Stimulated activated CD4-positive, alpha-beta T cell treated with anti-CD3 and anti-CD28 coated beads, TNF-alpha, amount 100 ng/mL, for 1 hour (primary cell): ENCODE measurements around the gene TVP23C.
"Not testable (repeated sequence)": the region's sequence is repeated elsewhere in the genome, so short reads cannot be mapped to it uniquely, and the experiment has no call there.

Experiments
- DNase-seq, 3 donors: peaks; one replicate each; pipeline ENCODE4 v3.0.0-alpha.2; 2020; ENCODE audit warnings: low read depth in 3 of 3, low spot score in 1 of 3

TVP23C gene

GRCh38 chr17:15563375-15563857, at the start of gene TVP23C:
TVP23C (minus strand) TSS chr17:15563483; CDS start chr17:15563448, 35 bp downstream.
- peak; percentile 18 to 51 (median 23) for DNase-seq

- DNase-seq, result not testable (repeated sequence)
These were observed 29.7 kb upstream of the TVP23C start for GRCh38 chr17:15592960-15593359.

DNA sequence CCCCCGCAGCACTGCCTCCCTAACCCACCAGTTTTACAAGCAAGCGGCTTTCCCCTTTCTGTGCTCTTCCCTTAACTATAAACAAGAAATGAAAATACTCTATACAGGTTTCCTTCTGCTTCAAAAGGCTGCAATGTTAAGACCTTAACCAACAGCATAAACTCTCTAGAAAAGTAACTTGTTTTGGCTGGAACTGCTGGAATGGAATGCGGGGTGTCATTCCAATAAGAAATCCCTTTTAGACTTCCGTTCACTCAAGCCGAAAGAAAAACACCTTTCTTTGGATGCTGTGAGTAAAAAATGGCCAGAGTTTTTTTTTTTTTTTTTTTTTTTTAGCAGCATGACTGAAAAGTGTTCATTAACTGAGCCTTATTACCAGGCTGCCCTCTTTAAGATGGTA, 28.7 kb upstream of the TVP23C start:
- not testable (repeated sequence) for DNase-seq

- not testable (repeated sequence) for DNase-seq
These were observed 27.6 kb upstream of the TVP23C start for GRCh38 chr17:15590844-15591243.

DNA sequence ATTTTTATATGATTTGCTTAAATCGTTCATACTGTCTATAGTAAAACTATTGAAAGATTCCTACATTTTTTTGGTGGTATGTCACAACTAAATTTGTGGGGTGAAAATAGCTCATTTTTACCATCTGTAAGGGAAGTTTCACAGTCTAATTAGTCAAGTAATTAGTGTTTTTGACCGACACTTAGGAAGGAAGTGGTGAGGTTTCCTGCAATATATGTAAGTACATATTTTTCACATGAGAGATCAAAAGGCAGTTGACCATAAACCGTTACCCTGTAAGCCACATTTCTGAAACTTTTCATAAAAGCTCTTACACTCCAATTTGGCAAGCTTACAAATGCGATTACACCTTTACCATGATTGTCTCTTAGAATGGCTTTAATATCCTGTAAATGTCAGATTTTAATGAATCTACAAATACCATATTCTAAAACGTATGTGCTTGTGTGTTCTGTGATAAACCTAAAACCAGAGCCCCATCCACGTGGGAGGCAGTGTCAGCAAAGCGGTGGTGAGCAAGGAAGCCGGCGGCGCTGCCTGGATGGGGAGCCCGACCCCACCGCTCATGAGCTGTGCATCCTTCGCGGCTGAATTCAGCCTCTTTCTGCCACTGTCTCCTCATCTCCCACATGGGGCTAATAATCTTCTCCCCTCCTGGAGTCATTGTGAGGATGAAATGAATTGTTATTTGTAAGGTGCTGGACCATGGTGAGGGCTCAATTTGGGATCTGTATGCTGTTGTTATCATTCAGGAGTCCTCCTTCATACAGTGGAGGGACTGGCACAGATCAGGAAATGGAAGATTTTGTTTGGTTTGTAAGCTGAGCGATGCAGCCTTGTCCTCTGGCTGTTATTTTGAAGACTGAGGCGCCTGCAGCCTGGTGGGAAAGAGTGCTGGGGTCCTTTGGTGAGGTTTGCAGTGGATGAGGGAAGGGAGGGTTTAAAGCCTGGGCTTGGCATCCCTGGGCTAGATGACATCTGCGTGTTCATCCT, 26.6 kb upstream of the TVP23C start:
- not testable (repeated sequence) for DNase-seq

DNA sequence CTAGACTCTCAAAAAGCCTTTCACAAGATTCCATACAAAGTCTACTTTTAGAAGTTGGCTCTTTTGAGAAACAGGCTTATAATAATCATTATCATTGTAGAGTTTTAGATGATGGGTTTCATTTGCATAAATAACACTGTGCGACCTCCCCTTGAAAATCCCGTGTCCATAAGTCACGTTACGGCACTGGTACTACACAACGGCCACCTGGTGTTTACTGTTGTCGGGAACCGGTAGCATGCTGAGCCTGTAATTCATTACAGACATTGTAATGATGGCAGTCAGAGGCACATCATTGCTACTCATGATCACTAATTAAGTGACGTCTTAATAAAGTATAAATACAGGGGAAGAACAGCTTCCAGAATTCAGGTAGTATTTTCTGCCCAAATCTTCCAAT, 24.7 kb upstream of the TVP23C start:
- not testable (repeated sequence) for DNase-seq

GRCh38 chr17:15583313-15583712, 20.0 kb upstream of the TVP23C start:
- DNase-seq, result not testable (repeated sequence)

DNA sequence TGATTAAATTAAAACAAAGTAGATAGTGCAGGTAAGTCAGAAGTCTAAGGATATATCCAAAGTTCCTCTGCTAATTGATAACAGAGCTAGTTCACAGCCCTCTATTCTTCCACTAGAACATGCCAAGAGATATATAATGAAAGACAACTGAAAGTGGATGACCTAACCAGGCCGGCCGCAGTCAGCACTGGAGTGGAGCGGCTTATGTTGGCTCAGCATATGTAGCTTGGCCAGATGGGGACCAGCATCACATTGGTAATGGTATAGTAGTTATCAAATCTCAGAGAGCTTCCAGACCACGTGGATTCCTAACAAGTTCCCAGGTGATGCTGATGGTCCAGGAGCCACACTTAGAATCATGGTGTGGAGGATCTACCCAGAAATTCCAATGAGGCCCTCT, 18.2 kb upstream of the TVP23C start:
- not testable (repeated sequence) for DNase-seq

GRCh38 chr17:15576848-15577247, 13.6 kb upstream of the TVP23C start:
- not testable (repeated sequence) for DNase-seq

DNA sequence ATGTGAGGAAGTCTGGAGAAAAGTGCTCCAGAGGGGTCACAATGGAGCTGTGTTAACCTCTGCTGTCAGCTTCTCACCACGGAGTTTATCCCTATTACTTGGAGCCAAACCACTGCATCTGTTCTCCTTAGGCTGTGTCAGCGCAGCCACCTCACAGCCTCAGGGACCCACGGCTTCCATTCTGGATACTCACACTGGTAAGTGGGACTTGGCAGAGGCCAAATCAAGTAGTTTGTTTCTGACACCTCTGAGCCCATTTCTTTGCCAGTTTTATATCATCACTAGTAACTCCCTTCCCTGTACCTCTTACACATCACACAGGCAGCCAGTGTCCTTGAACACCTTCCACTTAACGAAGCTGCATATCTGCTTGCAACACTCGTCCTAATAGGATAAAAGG, 11.4 kb upstream of the TVP23C start:
- not testable (repeated sequence) for DNase-seq

DNA sequence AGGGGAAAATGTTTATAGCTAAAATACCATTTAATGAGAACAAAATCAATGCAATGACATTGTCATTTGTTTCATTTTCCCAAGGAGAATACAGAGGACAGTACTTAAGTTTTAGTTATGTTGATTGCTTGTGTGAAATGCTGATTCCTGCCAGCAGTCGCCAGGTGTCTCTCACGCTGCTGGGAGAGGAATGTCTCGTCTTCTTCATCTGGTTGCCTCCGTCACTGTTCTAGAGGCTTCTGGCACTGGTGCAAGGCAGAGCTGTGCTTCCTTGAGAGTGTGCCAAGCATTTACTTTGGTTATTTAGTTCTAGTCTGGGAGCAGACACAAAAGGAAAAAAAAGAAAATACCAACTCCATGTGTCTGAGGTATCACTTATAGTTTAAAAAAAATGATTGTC, 10.6 kb upstream of the TVP23C start:
- DNase-seq, result not testable (repeated sequence)

- DNase-seq, result not testable (repeated sequence)
These were observed 489 bp downstream of the TVP23C start for GRCh38 chr17:15562613-15563374.

DNA sequence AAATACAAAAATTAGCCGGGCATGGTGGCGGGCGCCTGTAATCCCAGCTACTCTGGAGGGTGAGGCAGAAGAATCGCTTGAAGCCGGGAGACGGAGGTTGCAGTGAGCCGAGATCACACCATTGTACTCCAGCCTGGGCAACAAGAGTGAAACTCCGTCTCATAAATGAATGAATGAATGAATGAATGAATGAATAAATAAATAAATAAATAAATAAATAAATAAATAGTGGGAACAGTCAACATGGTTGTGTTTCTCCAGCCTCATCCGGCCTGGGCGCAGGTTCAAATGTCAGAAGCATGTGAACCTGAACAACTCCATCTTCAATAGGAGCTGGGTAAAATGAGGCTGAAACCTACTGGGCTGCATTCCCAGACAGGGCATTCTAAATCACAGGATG, 1.8 kb downstream of the TVP23C start:
- DNase-seq, result not testable (repeated sequence)

GRCh38 chr17:15558403-15559105, 4.7 kb downstream of the TVP23C start:
- not testable (repeated sequence) for DNase-seq

DNA sequence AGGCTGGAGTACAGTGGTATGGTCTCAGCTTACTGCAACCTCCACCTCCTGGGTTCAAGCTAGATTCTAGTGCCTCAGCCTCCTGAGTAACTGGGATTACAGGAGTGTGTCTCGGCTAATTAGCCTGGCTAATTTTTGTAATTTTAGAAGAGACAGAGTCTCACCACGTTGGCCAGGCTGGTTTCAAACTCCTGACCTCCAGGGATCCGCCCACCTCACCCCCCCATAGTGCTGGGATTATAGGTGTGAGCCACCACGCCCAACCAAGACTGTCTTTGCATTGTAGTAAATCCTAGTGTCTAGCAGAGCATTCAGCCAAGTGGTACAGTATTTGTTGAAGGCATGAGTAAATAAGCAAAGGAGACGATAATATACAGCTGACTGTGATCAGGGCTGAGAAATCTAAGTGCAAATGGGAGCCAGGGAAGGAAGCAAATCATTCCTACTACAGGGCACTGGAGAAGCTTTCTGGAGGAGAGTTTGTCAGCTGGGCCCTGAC, 5.9 kb downstream of the TVP23C start:
- DNase-seq, result not testable (repeated sequence)

DNA sequence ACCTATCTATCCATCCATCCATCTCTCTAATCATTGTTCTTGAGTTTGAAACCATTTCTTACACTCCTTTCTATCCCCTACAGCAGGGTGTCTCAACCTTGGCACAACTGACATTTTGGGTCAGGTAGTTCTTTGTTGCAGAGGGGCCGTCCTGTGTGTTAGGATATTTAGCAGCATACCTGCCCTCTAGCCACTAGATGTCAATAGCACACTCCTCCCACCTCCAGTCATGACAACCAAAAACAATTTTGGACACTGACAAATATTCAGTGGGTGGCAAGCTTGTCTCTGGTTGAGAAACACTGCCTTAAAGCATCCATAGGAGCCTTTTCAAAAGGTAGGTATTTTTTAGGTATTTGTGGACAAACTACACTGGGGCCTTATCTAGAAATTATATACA, 10.4 kb downstream of the TVP23C start:
- not testable (repeated sequence) for DNase-seq

DNA sequence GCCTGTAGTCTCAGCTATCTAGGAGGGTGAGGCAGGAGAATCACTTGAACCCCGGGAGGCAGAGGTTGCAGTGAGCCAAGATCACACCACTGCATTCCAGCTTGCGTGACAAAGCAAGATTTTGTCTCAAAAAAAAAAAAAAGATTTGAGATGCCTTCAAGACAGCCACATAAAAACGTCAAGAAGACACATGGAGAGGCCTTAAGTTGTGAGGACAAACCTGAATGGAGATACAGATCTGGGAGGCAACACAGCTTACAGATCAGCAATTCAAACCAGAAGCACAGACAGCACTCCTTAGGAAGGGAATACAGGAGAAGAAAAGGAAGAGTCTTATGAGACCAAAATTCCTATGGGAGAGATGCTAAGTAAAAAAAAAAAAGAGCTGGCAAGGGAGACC, 13.7 kb downstream of the TVP23C start:
- not testable (repeated sequence) for DNase-seq

DNA sequence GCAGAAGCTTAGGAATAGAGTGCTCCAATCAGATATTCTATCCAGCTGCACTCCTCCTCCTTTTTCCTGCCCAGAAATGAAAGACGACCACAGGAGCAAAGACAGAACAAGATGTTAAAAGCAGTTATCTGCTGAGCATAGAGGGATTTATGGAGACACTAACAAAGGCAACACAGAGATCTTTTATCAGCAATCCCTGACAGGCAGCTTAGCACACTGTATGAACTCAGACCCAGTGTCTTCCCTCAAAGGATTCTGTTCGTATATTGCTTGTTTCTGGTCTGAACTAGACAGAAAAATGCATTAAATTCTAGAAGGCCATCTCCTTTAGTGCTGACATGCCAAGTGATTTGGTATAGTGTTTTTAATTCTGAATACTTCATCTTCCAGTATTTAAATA, 16.7 kb downstream of the TVP23C start:
- not testable (repeated sequence) for DNase-seq

DNA sequence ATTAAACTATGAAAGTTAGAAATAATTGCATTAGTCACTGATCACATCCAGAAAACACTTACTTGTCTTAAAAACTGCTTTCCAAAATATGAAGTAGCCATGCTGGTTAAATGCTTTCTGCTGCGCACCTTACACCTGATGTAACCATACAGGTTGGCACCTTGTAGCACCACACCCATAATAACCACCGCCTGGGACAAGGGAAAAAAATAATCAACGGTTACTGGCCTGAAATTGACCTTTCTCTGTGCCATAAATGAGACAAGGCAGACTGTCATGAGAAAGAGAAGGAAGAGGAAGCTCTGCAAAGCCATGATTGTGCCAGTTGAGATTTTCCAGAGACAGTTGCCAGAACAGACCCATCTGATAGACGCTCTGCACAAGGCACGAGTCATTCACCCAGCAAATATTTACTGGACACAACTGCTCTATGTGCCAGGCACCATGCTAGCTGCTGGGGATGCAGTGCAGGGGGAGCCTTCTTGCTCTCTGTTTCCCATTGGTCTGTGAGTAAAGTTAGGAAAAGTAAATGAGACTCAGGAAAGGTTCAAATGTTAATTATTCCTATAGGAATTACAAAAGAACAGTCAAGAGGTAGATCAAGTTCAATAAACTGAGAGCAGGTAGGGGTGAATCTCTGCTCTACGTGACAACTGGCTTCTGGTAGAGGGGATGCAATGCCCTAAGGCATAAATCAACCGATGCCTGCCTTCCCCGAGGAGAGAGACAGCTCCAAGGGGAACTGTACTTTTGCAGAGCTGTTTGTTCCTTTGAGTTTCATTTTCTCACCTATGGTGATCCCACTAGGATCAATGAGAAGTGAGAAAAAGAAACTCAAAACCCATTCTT, 22.7 kb downstream of the TVP23C start:
- DNase-seq, result not testable (repeated sequence)

GRCh38 chr17:15533122-15533521, 30.2 kb downstream of the TVP23C start:
- not testable (repeated sequence) for DNase-seq
